ENCODE measurements around the gene PLXNB2.
"Not testable (repeated sequence)": the region's sequence is repeated elsewhere in the genome, so short reads cannot be mapped to it uniquely, and the experiment has no call there.

Gene PLXNB2

DNA sequence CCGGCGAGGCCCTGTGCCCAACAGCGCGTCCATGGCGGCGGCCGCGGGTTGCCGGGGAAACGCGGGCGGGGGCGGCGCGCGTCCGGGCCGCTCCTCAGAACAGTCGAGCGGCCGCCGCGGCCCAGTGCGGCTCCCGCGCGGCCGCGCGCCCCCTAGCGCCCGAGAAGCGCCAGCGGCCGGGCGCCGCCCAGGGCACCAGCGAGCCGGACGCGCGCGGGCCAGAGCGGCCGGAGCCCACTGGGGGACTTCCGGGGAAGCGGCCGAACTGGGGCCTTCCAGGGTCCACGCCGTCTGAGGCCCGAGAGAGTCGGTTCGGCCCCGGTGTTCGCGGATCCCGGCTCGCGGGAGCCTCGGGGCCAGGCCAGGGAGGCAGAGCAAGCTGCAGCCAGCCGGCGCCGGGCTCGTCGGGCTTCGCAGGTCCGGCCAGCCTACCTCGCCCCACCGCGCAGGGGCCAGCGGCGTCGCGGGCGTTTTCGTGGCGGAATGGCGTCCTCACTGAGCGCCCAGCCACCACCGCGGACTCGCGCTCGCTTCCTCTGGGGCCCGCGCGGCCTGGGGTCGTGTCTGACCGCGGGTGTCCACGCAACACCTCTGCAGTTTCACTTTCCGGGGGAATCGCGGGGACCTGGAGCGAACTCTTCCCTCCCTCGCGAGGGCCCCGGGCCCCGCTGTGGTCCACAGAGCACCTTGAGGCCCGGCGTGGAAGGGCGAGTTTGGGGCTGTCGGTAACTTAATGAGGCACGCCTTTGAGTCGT lies 19.7 kb upstream of the PLXNB2 start, which contains the start of gene DENND6B:
TSS of gene DENND6B (minus strand) at position 57 of the 755 bp plus-strand sequence. CDS start at position 33, 24 bp downstream.
- DNase-seq (ENCODE audit: low spot score), result peak; percentile 94

DNA sequence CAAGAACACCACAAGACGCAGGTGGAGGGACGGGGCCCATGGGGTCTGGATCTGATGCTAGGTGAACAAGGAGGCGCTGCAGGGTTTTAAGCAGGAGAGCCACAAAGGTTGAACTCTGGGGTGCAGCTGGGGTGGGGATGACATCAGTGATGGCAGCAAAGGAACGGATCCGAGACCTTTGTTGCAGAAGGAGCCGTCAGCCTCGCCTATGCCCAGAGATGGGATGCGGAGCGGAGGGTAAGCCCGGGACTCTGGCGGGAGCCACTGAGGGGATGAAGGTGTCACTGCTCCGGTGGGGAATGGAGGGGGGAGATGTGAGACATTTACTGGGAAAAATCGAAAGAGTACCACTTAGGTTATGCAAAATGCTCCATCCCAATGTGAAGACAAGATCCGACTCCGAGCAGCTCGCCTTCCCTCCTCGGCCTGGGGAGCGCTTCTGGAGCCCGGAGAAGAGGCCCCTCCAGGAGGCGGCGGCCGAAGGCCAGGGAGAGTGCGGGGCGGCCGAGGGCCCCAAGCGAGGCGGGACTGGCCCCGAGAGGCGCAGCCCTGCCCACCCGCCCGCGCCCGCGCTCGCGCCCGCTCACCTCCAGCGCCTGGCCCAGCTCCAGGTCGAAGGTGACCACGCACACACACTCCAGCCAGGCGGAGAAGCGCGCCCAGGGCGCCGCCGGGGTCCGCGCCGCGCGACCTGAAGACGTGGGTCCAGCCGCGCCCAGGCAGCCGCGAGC lies 18.9 kb upstream of the PLXNB2 start:
- DNase-seq (ENCODE audit: low spot score), result no peak

DNA sequence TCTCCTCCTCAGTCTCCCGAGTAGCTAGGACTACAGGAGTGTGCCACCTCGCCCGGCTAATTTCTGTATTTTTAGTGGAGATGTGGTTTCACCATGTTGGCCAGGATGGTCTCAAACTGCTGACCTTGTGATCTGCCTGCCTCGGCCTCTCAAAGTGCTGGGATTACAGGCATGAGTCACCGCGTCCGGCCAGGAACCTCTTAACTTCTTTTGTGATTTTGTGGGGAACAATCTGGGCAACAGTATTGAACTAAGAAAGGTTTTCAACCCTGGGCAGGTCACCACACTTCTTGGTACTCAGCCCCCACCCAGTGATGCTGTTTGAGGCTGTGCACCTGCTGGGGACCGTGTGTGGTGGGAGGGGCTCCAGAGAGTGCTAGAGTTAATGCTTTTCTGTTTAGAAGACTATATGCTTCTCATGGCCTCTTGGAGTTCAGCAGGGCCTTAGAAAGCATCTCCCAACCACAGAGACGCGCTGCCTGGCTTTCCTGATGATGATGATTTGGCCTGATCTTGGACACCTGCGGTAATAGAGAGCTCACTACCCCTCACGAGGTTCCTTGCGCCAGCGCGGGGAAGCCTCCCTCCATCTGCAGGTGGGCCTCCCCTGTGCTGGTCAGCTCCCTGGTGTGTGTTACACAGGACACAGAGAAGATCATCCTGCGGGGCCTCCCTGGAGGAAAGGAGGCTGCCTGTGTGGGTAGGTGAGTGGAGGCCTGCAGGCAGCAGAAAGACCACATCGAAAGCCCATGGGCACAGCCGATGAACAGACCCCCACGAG lies 18.2 kb upstream of the PLXNB2 start:
- DNase-seq (ENCODE audit: low spot score), result no peak

GRCh38 chr22:50323900-50324299 lies 16.5 kb upstream of the PLXNB2 start:
- DNase-seq (ENCODE audit: low spot score), result no peak

DNA sequence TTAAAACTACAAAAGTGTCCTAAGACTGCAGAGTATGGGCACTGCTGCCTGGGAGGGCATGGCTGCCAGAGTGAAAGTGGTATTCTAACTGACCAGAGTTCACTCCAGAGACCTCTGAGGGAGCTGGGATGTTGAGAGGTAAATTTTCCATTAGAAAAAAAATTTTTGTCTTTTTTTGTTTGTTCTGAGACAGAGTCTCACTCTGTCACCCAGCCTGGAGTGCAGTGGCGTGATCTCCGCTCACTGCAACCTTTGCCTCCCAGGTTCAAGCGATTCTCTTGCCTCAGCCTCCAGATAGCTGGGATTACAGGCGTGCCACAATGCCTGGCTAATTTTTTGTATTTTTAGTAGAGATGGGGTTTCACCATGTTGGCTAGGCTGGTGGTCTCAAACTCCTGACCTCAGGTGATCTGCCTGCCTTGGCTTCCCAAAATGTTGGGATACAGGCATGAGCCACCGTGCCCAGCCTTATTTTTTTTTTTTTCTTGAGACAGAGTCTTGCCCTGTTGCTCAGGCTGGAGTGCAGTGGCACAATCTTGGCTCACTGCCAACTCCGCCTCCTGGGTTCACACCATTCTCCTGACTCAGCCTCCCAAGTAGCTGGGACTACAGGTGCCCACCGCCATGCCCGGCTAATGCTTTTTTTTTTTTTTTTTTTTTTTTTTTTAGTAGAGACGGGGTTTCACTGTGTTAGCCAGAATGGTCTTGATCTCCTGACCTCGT lies 15.1 kb upstream of the PLXNB2 start:
- DNase-seq (ENCODE audit: low spot score), result not testable (repeated sequence)

DNA sequence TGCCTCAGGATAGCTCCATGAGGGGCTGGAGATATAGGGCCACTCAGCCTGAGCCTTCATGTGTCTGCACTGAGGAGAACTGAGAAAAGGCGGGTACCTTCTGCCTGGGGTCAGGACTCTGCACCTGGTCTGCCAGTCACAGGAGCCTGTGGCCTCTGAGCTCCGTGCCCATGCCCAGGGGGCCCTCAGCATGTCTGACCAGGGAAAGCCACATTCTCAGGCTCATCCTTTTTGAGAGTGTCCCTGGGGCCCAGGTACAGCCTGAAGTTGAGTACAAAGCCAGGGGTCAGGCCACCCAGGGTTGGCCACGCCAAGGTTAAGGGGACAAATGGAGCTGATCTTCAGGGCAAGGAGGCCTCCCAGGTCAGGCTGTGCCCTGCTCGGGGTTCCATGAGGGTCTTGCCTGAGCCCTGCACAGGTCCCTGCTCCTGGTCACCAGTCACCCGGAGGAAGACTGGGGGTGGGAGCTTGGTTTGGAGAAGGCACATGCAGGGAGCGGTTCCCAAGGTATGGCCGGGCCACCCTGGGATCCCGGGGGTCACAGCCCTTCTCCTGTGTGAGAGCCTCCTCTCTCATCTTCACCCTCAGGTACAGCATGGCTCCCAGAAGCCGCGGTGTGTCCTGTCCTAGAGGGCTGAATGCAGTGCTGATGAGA lies 13.4 kb upstream of the PLXNB2 start:
- DNase-seq (ENCODE audit: low spot score), result no peak

DNA sequence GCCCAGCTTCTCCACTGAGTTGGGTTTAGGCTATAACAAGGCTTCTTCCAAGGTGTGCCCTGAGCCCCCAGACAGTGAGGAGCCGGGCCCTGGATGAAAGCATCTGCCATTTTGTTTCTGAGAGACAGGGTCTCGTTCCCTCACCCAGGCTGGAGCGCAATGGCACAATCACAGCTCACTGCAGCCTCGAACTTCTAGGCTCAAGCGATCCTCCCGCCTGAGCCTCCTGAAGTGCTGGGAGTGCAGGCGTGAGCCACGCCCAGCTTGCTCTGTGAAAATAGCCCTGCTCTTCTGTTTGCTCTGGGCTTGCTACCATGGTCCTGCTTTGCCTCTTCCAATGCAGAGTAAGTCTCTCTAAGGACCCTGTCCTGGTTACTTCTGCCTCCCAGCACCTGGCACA lies 12.7 kb upstream of the PLXNB2 start:
- DNase-seq (ENCODE audit: low spot score), result no peak

- no peak for DNase-seq (ENCODE audit: low spot score)
These were observed 12.1 kb upstream of the PLXNB2 start for GRCh38 chr22:50319503-50319951.

- DNase-seq (ENCODE audit: low spot score), result no peak
These were observed 11.4 kb upstream of the PLXNB2 start for GRCh38 chr22:50318698-50319411.

- DNase-seq (ENCODE audit: low spot score), result no peak
These were observed 10.9 kb upstream of the PLXNB2 start for GRCh38 chr22:50318356-50318697.

DNA sequence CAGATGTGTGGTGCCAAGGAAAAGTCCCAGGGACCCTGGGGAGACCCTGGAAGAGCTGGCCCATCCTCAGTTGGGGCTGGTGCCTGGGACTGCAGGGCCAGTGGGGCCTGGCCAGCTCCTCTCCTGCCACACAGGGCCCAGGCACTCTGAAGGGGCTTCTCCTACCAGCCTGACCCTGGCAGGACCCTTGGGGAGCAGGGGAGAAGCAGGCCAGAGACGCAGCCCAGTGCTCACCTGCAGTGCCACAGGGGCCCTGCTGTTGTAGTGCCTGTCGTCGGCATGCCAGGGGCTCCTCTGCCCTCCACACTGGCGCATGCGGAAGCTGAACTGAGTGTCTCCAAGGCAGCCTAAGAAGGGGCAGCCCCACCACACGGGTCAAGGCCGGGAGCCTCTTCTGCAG lies 10.2 kb upstream of the PLXNB2 start:
- DNase-seq (ENCODE audit: low spot score), result no peak

GRCh38 chr22:50317178-50317577 lies 9.7 kb upstream of the PLXNB2 start:
- no peak for DNase-seq (ENCODE audit: low spot score)

GRCh38 chr22:50316114-50317065 lies 8.9 kb upstream of the PLXNB2 start:
- no peak for DNase-seq (ENCODE audit: low spot score)

DNA sequence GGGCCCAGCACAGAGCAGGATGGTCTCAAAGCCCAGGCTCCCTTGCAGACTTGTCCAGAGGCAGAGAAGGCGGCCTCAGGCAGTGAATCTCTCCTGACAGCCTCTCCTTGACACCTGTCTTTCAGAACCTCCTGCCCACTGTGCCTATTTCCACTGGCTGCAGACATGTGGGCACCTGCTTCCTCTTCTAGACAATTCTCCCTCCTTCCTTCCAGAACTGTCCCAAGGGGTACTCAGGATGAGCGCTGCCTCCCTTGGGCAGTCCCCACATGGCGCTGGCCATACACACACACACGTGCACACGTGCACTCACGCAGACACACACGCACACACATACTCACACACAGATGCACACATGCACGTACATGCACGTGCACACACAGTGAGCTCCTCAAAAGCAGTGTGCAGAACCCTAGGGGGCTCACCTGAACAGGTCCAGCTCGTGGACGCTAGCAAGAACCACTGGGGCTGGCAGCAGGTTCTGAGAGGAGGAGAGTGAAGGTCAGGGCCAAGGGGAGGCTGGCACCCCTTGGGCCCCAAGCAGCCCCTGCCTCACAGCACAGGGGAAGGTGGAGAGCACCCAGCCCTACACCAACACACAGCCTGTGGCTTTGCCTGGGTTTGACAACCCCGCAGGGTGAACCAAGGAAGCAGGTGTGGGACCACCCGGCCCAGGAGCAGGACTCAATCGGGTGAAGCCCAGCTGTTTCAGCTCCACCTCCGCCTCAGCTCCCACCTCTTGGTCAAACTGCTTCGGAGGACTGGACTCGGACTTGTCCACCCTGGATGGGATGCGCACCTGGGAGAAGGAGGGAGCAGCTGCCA lies 8.1 kb upstream of the PLXNB2 start:
- DNase-seq (ENCODE audit: low spot score), result no peak

DNA sequence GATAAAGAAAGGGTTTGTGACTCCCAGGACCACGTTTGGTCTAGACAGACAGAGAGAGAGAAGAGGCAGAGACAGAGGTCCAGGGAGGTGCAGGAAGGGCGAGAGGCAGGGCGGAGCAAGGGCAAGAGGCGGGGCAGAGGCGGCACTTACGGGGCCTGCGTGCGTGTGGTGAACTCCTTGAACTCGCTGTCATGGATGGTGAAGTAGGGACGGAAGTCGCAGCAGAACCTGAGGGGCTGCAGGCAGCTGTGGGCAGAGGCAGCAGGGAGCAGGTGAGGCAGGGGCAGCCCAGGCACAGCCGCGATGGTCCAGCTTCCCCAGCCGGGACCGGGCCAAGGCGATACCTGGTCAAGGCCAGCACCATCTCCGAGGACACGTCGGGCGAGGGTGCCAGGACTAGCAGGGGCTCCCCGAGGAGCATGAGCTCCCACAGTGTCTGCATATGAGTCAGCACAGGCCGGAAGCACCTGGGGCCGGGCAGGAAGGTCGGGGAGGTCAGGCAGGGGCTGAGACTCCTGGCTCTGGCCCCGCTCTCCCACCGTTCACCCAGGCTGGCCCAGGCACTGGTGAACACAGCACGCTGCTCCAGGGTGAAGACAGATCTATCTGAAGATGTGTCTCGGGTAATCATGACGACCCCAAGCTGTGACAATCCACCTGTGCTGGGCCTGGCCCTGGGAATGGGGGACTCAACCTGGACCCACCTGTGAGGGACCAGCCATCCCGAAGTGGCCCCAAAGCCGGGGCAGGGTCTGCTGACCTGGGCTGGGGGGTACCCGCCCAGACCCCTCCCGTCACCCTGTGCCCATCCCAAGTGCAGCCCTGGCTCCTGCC lies 7.2 kb upstream of the PLXNB2 start:
- DNase-seq (ENCODE audit: low spot score), result no peak

DNA sequence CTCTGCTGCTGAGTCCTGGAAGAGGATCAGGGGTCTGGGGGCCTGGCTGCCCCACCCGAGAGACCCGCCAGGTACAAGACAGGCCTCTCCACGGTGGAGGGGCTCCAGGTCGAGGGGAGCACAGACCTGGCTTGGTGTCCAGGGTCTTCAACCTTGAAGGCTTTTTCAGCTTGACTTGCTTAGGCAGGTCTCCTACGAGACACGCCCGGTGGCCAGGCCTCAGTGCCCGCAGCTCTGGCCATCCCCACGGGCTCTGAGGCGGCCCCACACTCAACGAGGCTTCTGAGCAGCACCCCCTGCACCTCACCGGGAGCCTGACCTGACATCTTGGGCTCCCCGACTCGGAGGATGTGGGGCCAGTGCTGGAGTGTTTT lies 6.6 kb upstream of the PLXNB2 start:
- DNase-seq (ENCODE audit: low spot score), result no peak

GRCh38 chr22:50313600-50313999 lies 6.2 kb upstream of the PLXNB2 start:
- DNase-seq (ENCODE audit: low spot score), result no peak

DNA sequence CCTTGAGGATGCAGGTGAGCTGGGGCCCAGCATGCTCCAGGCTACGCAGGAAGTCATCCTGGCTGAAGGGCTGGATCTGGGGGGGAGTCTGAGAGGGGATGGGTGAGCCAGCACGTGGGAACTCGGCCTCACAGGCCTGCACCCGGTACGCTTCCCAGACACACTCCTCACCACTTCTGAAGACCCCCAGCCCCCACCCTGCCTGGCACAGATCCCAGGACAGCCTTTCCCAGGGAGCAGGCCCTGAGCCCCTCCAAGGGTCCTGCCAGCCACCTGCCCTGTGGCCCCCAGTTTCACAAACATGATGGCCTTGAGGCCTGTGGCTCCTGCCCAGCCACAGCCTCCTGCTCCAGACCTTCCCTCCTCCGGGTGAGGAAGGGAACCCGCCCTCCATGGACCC lies 5.6 kb upstream of the PLXNB2 start:
- no peak for DNase-seq (ENCODE audit: low spot score)
